ENCODE results near the gene AP3D1.
A peak's percentile ranks its signal among the peaks of the same experiment; 100 is the strongest.
"Not testable (repeated sequence)": the region's sequence is repeated elsewhere in the genome, so short reads cannot be mapped to it uniquely, and the experiment has no call there.

Gene AP3D1

DNA sequence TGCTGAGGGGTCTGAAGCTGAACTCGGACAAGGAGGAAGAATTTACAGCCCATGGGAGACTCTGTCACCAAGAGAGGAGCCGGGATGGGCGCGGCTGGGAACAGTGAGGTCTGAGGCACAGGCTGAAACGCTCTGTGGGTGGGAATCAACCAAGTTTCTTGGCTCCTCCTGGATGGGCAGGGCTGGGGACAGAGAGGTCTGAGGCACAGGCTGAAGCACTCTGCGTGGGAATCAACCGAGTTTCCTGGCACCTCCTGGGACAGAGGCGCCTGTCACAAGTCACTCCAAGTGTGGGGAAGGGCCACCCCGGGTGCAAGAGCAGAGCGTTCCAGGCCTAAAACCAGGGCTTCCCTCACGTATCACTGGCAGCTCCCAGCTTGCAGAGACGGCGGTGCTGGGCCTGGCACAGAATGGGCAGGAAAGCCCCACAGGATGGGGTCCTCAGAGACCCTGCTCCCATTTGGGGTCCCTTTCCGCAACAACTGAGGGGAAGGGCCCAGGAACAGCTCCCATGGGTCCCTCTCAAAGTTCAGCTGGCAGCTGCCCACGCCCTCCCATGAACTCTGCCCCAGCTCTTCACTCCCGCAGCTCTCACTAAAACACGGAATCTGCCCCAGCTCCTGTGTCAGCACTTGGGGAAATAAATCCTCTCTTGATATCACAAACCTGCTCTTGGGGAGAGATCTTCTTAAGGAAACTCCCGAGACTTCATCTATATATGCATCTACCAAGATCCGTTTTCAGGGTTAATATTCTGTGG lies 18.5 kb downstream of the AP3D1 start:
- in situ Hi-C loops (cut with HindIII; ENCODE audit: low pct_ligation_motif_present, low pct_unique_long_range_greater_than_20kb, low sequenced_read_pairs), result no loop called here
- no peak for DNase-seq

DNA sequence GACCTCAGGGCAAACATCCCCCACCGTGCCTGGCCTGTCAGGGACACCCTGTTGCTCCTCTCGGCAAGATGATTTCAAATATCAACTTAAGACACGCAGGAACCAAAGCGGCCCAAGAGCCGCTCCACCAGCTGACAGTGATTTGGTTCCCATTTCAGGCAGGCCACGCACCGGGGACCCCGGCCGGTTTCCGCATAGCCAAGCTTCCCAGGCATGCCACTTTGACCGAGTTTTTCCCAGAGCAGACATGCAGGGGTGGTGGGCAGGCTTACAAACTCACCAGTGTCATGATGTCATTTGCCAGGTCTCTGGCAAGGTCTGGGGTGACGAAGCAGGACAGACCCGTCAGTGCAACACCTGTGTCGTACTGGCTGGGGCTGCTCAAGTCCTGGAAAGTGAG lies 19.2 kb downstream of the AP3D1 start:
- DNase-seq, result no peak
- in situ Hi-C loops (cut with HindIII; ENCODE audit: low pct_ligation_motif_present, low pct_unique_long_range_greater_than_20kb, low sequenced_read_pairs), result no loop called here

DNA sequence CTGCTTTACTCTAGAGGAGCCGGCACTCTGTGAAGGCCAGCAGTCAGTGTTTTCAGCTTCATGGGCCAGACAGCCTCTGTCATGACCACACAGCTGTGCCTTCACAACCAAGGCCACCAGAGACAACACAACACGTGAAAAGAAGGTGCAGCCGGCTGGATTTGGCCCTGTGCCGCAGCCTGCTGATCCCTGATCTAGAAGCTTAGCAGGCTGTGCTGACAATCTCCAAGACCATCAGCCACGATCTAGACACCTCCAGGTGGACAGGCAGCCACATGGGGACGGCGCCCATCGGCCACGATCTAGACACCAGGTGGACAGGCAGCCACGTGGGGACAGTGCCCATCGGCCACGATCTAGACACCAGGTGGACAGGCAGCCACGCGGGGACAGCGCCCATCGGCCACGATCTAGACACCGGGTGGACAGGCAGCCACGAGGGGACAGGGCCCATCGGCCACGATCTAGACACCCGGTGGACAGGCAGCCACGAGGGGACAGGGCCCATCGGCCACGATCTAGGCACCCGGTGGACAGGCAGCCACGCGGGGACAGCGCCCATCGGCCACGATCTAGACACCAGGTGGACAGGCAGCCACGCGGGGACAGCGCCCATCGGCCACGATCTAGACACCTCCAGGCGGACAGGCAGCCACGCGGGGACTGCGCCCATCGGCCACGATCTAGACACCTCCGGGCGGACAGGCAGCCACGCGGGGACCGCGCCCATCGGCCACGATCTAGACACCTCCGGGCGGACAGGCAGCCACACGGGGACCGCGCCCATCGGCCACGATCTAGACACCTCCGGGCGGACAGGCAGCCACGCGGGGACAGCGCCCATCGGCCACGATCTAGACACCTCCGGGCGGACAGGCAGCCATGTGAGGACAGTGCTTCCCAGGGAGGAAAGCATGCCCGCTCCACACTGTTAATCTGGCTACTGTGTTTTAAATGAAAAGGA lies 20.1 kb downstream of the AP3D1 start:
- in situ Hi-C loops (cut with HindIII; ENCODE audit: low pct_ligation_motif_present, low pct_unique_long_range_greater_than_20kb, low sequenced_read_pairs); DNase-seq: not testable (repeated sequence)

DNA sequence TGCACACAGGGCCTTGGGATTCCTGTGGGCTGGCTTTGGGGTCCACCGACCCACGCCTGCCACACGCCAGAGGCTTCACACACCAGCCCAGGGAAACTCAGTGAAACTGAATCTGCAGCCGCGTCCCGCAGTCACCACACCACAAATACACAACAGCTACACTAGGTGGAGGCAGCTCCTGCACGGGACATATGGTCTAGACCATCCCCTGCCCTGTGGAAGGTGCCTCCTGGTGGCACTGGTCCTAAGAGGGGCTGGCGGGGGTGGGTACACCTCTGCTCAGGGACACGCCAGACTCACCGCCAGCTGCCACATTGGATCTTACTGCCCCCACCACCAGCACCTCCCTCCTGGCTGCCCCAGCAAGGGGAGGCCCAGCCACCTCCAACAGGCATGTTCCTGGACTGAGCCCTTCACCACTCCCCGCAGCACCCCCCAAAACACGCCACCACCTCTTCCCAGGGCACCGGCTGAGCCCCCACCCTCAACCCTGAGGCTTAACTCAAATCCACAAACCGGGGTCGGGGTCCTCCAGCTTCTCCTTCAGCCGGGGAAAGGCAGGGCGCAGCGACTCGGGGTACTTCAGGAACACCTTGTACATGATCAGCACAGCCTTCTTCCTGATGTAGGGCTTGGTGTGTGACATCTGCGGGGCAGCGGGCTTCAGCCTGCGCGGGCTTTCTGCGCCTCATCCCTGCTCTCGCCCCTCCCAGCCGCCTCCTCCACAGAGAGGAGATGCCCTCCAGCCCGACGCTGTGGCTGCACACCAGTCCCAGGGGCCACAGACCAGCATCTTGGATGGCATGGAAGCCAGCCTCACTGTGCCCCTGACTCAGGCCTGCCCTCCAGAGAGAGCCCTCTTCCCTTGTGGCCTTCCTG lies 21.2 kb downstream of the AP3D1 start:
- no peak for DNase-seq

DNA sequence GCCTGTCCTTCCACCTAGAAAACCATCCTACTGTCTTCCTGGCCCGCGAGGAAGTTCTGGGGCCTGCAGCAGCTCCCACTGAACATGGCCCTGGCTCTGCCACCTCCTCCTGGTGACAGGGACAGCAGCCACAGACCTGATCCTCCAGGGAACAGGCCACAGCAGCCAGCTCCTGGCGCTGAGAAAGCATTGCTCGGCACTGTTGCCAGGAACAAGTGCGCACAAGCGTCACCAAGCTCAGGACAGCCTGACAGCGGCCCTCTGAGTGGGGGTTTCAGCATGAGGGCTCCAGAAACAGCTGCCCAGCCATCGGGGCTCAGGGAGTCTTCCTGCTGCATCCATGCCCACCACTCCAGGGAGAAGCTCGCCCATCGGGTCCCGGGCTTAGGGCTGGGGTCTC lies 21.9 kb downstream of the AP3D1 start:
- no peak for DNase-seq
- in situ Hi-C loops (cut with HindIII; ENCODE audit: low pct_ligation_motif_present, low pct_unique_long_range_greater_than_20kb, low sequenced_read_pairs), result no loop called here

More for the DNA sequence above, 21.2 kb downstream of the AP3D1 start:
- in situ Hi-C loops (cut with HindIII; ENCODE audit: low pct_ligation_motif_present, low pct_unique_long_range_greater_than_20kb, low sequenced_read_pairs), result no loop called here

DNA sequence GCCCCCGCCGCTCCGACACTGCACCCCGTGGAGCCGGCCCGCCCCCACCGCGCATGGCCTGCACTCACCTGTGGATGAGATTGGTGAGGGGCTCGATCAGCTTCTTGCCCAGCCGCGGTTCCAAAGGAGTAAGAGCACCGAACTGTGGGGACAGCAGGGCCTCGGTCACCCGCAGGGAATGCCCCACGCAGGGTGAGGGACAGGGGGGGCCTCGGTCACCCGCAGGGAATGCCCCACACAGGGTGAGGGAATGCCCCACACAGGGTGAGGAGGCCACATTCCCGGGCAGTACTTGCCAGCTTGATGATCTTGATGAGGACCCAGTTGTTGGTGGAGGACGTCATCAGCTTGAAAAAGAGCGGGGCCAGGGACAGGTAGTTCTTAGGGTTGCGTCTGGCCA lies 22.3 kb downstream of the AP3D1 start:
- in situ Hi-C loops (cut with HindIII; ENCODE audit: low pct_ligation_motif_present, low pct_unique_long_range_greater_than_20kb, low sequenced_read_pairs), result no loop called here
- DNase-seq, result no peak

DNA sequence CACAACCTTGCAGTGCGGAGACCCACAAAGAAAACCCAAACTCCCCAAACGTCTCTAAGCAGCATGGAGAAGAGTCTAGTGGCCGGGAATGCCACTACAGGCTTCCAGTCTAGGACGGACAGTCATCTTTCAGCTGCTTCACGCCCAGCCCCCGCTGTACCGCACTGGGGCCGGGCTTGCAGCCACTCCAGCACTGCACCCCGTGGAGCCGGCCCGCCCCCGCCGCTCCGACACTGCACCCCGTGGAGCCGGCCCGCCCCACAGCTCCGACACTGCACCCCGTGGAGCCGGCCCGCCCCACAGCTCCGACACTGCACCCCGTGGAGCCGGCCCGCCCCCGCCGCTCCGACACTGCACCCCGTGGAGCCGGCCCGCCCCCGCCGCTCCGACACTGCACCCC lies 23.1 kb downstream of the AP3D1 start:
- in situ Hi-C loops (cut with HindIII; ENCODE audit: low pct_ligation_motif_present, low pct_unique_long_range_greater_than_20kb, low sequenced_read_pairs); DNase-seq: not testable (repeated sequence)

DNA sequence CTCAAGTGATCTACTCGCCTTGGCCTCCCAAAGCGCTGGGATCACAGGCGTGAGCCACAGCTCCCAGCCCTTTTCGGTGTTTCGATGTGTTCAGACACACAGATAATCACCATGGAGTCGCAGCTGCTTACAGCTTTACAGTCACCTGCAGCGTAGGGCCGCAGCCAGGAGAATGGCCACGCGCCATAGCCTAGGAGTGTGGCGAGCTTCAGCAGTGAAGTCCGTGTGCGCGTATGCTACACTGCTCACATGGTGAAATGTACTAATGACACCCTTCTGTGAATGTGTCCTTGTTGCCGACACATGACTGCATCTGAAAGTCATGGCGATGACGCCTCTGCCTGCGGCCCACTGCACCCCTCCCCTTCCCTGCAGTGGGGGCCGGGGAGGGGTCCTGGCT lies 23.6 kb downstream of the AP3D1 start:
- in situ Hi-C loops (cut with HindIII; ENCODE audit: low pct_ligation_motif_present, low pct_unique_long_range_greater_than_20kb, low sequenced_read_pairs), result no loop called here
- no peak for DNase-seq

DNA sequence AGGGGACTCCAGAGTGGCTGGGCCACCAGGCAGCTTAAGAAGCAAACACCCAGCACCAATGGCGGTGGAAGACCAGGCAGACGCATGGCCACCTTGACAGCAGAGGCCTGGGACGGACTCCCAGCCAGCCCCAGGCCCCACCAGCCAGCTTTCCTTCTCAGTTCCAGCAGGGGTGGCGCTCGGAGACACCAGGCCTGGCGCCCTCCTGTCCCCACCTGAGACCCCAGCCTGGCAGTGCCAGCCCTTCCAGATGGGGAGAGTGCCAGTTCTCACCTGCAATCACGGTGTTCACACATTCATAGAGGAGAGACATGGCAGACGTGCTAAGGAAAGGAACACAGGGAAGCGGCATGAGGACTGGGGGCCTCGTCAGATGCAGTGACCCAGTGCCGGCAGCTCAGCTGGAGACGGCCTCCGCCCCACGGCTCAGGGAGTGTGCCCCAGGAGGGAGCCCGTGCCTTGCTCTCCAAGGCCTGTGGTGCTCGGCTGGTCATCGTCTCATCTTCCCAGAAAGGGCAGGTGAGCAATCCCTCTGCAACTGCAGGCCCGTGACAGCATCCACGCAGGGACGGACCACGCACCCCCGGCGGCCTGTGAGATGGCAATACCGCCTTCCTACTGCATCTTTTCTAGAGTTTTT lies 24.4 kb downstream of the AP3D1 start:
- no peak for DNase-seq
- in situ Hi-C loops (cut with HindIII; ENCODE audit: low pct_ligation_motif_present, low pct_unique_long_range_greater_than_20kb, low sequenced_read_pairs), result no loop called here

DNA sequence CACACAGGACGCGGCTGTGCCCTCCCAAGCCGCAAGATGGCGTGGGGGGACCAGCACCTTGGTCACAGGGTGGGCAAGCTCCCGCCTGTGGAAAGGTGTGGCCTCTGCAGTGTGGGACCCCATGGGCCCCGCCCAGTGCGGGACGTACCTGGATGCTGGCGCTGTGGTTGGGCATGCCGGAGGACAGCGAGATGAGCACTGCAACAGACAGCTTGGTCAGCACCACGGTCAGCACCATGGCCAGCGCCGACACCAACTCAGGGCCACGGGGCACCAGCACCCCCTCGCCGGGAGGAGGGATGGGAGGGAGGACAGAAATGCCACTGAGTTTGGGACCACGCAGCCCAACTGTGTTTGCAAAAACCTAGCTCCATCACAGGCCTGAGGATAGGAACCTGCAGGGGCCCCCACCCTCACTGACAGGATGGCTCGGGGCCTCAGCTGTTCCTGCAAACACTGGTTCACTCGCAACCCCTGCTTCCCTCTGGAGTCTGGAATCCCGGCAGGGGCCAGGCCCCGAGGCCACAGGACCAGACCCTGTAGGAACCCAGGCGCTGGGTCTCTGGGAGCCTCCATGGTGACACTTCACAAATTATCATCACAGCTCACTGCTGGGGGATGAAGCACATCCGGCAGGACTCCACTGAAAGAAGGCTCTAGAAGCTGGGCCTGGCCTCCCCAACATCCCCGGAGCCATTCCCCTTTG lies 27.5 kb downstream of the AP3D1 start:
- in situ Hi-C loops (cut with HindIII; ENCODE audit: low pct_ligation_motif_present, low pct_unique_long_range_greater_than_20kb, low sequenced_read_pairs), result no loop called here
- DNase-seq, result peak; percentile 20

DNA sequence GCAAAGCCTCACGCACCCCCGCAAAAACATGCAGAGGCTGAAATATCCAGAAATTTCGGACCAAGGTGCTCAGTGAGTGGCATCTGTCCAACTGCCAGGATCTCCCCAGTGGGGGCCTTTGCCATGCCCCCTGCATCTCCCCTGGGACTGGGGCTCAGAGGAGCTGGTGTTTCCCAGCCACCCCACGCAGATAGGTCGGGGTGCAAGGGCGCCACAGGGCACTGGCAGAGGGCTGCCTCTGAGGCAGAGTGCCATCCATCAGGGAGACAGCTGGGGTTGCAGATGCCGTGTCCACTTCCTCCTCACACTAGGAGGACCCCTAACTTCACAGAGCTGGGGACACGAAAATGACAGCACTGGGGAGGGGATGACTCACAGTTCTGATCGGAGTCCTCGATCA lies 28.4 kb downstream of the AP3D1 start:
- in situ Hi-C loops (cut with HindIII; ENCODE audit: low pct_ligation_motif_present, low pct_unique_long_range_greater_than_20kb, low sequenced_read_pairs), result no loop called here
- DNase-seq, result no peak

DNA sequence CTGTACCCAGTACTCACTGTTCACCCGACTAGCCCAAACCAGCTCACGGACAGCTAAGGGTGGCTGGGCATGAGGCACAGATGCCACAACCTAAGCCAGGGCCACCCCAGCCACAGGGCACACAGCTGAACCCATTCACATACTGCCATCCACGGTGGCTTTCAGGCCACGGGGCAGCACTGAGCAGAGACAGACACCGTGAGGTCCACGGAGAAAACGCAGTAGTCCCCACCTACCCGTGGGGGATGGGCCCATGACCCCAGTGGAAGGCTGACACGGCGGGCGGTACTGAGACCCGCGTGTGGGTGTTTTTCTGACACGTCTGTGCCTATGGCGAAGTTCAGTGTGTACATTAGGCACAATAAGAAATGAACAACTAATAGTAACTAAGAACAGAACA lies 29.1 kb downstream of the AP3D1 start:
- in situ Hi-C loops (cut with HindIII; ENCODE audit: low pct_ligation_motif_present, low pct_unique_long_range_greater_than_20kb, low sequenced_read_pairs), result no loop called here
- DNase-seq, result no peak

DNA sequence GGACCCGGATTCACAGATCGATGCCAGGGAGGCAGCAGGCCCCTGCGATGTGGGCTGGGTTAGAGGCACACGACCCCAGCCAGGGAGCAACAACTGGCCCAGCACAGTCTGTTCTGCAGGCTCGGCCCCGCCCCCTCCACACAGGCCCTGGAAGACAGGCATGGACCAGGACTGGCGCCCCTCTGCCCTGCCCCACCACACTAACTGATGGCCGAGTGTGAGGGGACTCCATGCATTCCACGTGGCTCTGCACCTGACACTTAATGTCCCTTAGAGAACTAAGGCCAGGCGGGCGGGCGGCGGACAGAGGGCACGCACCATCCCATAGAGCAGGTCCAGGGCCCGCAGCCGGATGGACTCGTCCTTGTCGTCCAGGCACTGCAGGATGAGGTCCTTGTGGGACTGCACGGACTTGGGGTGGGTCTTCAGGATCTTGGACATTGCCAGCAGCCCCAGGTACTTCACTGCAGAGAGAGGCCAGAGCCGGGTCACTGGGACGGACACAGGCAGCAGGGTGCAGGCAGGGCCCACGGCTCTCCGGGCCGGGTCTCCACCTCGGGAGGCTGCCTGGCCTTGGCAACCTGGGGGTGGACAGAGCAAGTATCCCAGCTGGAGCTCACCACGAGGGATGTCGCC lies 29.8 kb downstream of the AP3D1 start:
- in situ Hi-C loops (cut with HindIII; ENCODE audit: low pct_ligation_motif_present, low pct_unique_long_range_greater_than_20kb, low sequenced_read_pairs), result no loop called here
- DNase-seq, result no peak

DNA sequence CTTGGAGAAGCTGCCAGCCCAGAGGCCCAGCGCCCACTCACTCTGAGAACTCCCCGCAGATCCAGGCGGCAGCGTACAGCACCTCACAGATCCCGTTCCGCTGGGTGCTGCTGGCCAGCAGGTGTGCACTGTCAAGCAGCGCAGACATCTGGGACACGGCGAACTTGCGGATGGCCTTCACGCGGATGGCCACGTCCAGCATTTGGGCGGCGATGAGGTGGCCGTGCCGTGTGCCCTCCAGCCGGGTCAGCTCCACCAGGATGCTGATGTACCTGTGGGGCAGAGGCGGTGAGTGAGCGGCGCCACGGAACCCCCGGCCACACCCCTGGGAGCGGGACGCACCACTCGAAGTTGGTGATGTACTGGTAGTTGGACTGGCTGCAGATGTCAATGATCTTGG lies 30.5 kb downstream of the AP3D1 start:
- in situ Hi-C loops (cut with HindIII; ENCODE audit: low pct_ligation_motif_present, low pct_unique_long_range_greater_than_20kb, low sequenced_read_pairs), result no loop called here
- DNase-seq, result no peak

DNA sequence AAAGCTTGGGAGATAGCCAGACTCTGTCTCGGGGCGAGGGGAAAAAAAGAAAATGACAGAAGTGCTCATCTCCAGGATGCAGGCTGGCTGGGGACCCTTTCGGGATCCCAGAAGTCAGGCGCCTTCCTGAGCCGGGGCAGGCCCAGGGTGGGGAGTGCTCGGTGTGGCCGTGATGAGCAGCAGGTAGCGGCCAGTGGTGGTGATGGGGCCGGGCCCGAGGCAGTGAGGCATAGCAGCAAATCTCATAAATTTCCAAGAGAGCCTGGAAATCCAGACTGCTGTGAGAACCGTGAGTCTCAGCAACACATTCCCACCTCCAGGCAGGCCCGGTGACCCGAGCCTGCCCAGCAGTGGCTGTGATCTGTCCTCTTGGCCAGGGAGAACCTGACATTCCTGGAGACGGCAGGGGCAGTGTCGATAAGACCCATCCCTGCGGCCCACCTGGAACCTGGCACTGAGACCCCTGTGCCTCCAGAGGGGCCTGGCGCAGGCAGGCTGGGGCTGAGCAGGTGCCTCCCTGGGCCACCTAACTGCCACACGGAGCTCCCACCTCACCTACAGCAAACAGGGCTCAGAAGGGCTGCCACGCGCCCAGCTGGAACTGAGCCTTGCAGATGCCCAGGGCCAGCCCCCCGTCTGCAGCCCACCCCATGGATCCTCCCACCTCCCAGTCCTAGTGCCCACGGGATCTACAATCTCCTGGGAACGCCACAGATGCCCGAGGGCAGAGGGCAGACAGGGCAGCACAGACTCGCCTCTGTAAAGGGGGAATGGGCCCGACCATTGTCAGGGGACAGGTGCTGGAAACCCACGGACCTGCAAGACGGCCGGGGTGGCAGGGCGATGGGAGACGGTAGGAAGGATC lies 31.2 kb downstream of the AP3D1 start:
- DNase-seq, result no peak
- in situ Hi-C loops (cut with HindIII; ENCODE audit: low pct_ligation_motif_present, low pct_unique_long_range_greater_than_20kb, low sequenced_read_pairs), result no loop called here

DNA sequence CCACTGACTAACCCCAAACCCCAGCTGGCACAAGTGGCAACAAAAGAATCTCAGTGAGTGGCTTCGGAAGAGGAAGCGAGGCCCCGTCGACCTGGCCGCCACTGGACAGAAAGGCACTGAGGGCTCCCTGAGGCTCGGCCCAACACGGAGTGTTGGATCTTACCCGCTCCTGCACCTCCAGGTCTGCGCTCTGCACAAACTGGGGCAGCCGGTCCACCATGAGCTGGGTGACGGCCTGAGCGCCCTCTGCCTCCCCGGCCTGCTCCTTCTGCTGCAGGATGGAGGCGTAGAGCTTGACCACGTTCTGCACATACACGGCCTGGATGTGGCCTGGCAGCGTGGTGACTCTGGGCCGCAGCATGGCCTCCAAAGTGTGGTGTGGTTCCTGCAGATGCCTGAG lies 32.9 kb downstream of the AP3D1 start:
- no peak for DNase-seq
- in situ Hi-C loops (cut with HindIII; ENCODE audit: low pct_ligation_motif_present, low pct_unique_long_range_greater_than_20kb, low sequenced_read_pairs), result no loop called here
